ENCODE measurements around the gene CDC42BPA. TPM values are rescaled to one million over a fixed set of nuclear protein-coding genes. Genes with fewer than 3 reads are reported as not detected.
"Not testable (repeated sequence)": the region's sequence is repeated elsewhere in the genome, so short reads cannot be mapped to it uniquely, and the experiment has no call there.

Gene CDC42BPA
- total and polyA plus RNA-seq, 12 donors = 7.4 to 73.8 (median 37.2) TPM

- Histone ChIP-seq H3K4me1 (replicated peaks in 1 of 2) (peaks cover 0 to 3% of the 10 kb centered on the region in 2 donors), H3K27me3 (no peaks in the 10 kb centered on the region), H3K27ac (no peak overlapping the region), H3K36me3 (replicated peaks in 1 of 2) (peaks cover 0 to 7% of the 10 kb centered on the region in 2 donors), H3K4me3 (no peak overlapping the region), H3K9me3 (replicated peaks in 1 of 3) (no peaks in the 10 kb centered on the region)
- intact Hi-C loops (cut with DNase I) = no loop called here
- TF ChIP-seq CTCF (IDR thresholded peaks at IDR 0.05) (no peak), POLR2A (IDR thresholded peaks at IDR 0.05) (no peak)
- peak in 1 of 7 donors; percentile 19 for DNase-seq
- WGBS, 4 donors = 40 to 61% (median 58%) methylated on average over 2 to 3 of the region's 3 CpGs
These were observed 315.7 kb downstream of the CDC42BPA start for GRCh38 chr1:227002531-227003049.

- WGBS, 4 donors = 90 to 100% (median 96%) methylated on average over 2 of the region's 2 CpGs
- not testable (repeated sequence) for H3K4me3 ChIP-seq; DNase-seq; H3K9me3 ChIP-seq (replicated peaks in 1 of 3); H3K4me1 ChIP-seq (replicated peaks in 1 of 2); H3K36me3 ChIP-seq (replicated peaks in 1 of 2); H3K27me3 ChIP-seq; H3K27ac ChIP-seq
- intact Hi-C loops (cut with DNase I) = loop anchor here in 1 of 2 donors (10.0 kb wide), 1 partner anchor 445 kb away; no protein-coding TSS in a partner anchor
These were observed 318.7 kb downstream of the CDC42BPA start for GRCh38 chr1:226999579-226999978.

- no peaks in the 10 kb centered on the region for H3K9me3 ChIP-seq (replicated peaks in 1 of 3)
- H3K4me1 ChIP-seq (replicated peaks in 1 of 2) = peaks cover 5 to 7% of the 10 kb centered on the region in 2 donors
- no peaks in the 10 kb centered on the region for H3K27me3 ChIP-seq
- TF ChIP-seq POLR2A (IDR thresholded peaks at IDR 0.05) (no peak), CTCF (IDR thresholded peaks at IDR 0.05) (no peak)
- intact Hi-C loops (cut with DNase I) = loop anchor here in 1 of 2 donors (10.0 kb wide), 1 partner anchor 449 kb away; no protein-coding TSS in a partner anchor
- 79 to 91% (median 84%) methylated on average over 13 of the region's 13 CpGs for WGBS, 4 donors
- no peak for DNase-seq
- no peak overlapping the region for H3K4me3 ChIP-seq
- H3K27ac ChIP-seq = no peak overlapping the region
- H3K36me3 ChIP-seq (replicated peaks in 1 of 2) = peaks cover 0 to 3% of the 10 kb centered on the region in 2 donors
These were observed 322.6 kb downstream of the CDC42BPA start for GRCh38 chr1:226995365-226996332.

- 88 to 97% (median 90%) methylated on average over 10 to 18 of the region's 18 CpGs for WGBS, 4 donors
- H3K36me3 ChIP-seq (replicated peaks in 1 of 2) = peaks cover 0 to 3% of the 10 kb centered on the region in 2 donors
- intact Hi-C loops (cut with DNase I) = loop anchor here in 1 of 2 donors (10.0 kb wide), 1 partner anchor 450 kb away; no protein-coding TSS in a partner anchor
- no peak overlapping the region for H3K4me3 ChIP-seq
- no peak for DNase-seq
- H3K27me3 ChIP-seq = no peaks in the 10 kb centered on the region
- peaks cover 9 to 16% of the 10 kb centered on the region in 2 donors for H3K4me1 ChIP-seq (replicated peaks in 1 of 2)
- H3K9me3 ChIP-seq (replicated peaks in 1 of 3) = no peaks in the 10 kb centered on the region
- H3K27ac ChIP-seq = no peak overlapping the region
- TF ChIP-seq CTCF (IDR thresholded peaks at IDR 0.05) (no peak), POLR2A (IDR thresholded peaks at IDR 0.05) (no peak)
These were observed 323.5 kb downstream of the CDC42BPA start for GRCh38 chr1:226994586-226995364.
